ENCODE data around the gene CALM3. TPM values are rescaled to one million over a fixed set of nuclear protein-coding genes. Genes with fewer than 3 reads are reported as not detected.
A peak's percentile ranks its signal among the peaks of the same experiment; 100 is the strongest.

The CALM3 gene
- polyA plus RNA-seq, 1 of the 3 experiments (the other 2 are of a cell fraction), result 495 TPM

DNA sequence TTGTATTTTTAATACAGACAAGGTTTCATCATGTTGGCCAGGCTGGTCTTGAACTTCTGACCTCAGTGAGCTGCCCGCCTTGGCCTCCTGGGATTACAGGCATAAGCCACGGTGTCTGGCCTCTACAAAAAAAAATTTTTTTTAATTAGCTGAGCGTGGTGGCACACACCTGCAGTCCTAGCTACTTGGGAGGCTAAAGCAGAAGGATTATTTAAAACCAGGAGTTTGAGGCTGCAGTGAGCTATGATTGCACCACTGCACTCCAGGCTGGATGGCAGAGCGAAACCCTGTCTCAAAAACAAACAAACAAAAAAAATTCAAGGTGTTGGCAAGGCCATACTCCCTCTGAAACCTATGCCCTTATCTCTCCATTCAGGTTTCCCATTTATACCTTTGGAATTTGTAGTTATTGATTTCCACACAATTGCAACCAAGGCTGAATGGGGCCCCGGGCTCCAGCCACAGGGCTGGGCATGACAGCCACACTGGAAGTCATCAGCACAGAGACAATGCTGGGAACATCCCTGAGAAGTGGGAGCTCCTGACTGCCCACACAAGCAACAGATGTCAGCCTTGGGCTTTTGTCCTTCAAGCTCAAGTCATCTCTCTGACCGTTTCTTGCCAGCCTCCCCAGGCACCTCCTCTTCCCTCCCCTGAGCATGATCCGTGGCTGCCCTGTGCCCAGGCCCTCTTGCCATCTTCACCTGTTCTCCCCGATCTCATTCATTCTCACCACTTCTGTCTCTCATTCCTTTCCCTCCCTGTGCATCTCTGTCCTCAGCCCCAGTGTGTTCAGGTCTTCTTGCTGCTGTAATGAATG is 27.2 kb upstream of the CALM3 start:
- Histone ChIP-seq H3K27ac (ENCODE audit: low read depth in 2 of 2, low read length in 1 of 2) (no peak overlapping the region), H3K9me2 (no peaks in the 10 kb centered on the region), H3K9me3 (no peaks in the 10 kb centered on the region), H3K36me3 (replicated peaks in 1 of 2; ENCODE audit: control insufficient read depth in 1 of 2, insufficient read depth in 2 of 2, low read length in 1 of 2) (no peaks in the 10 kb centered on the region), H3K9ac (no peak overlapping the region), H3K79me2 (ENCODE audit: insufficient read depth) (no peaks in the 10 kb centered on the region), H3F3A (replicated peaks; ENCODE audit: insufficient read depth) (no peaks in the 10 kb centered on the region), H2AFZ (ENCODE audit: low read depth) (no peak overlapping the region), H3K4me2 (no peak overlapping the region), H4K20me1 (ENCODE audit: insufficient read depth) (no peaks in the 10 kb centered on the region), H3K4me3 (ENCODE audit: low read depth in 2 of 2, low read length in 1 of 2) (no peak overlapping the region), H3K27me3 (ENCODE audit: insufficient read depth) (no peaks in the 10 kb centered on the region), H3K4me1 (ENCODE audit: control insufficient read depth in 1 of 2, insufficient read depth in 2 of 2, low read depth in 1 of 2, low read length in 1 of 2) (peaks cover 0 to 5% of the 10 kb centered on the region in 2 experiments; a peak in 1 of 4 replicates)
- WGBS (ENCODE audit: low lambda C conversion rate), result 66% methylated on average over 8 of the region's 8 CpGs
- POLR2A ChIA-PET, result no interaction called here
- no peak for DNase-seq
- CTCF ChIA-PET, result interaction anchor here (0.7 to 1.6 kb wide), 3 partner anchors 8 to 37 kb away, joined by 3 to 6 read pairs (median 4); no protein-coding TSS in a partner anchor
- TF ChIP-seq FOXJ3 (CRISPR knock-in tag; IDR thresholded peaks at IDR 0.05) (no peak), TEAD4 (IDR thresholded peaks at IDR 0.05; ENCODE audit: borderline replicate concordance, insufficient read depth) (no peak), RAD21 (IDR thresholded peaks at IDR 0.05; ENCODE audit: low read length) (no peak), NRF1 (IDR thresholded peaks at IDR 0.05; ENCODE audit: low read depth, low read length) (no peak), REST (IDR thresholded peaks at IDR 0.05; ENCODE audit: low read depth, low read length) (no peak), JUND (IDR thresholded peaks at IDR 0.05) (no peak), ELF1 (IDR thresholded peaks at IDR 0.05) (no peak), GABPA (IDR thresholded peaks at IDR 0.05; ENCODE audit: low read depth) (no peak), CHD2 (IDR thresholded peaks at IDR 0.05; ENCODE audit: low read length, partially characterized antibody) (no peak)

GRCh38 chr19:46574533-46574932 is 26.6 kb upstream of the CALM3 start:
- Histone ChIP-seq H2AFZ (ENCODE audit: low read depth) (no peak overlapping the region), H3K4me1 (ENCODE audit: control insufficient read depth in 1 of 2, insufficient read depth in 2 of 2, low read depth in 1 of 2, low read length in 1 of 2) (peaks cover 0 to 5% of the 10 kb centered on the region in 2 experiments; a peak in 1 of 4 replicates), H3K9me3 (no peaks in the 10 kb centered on the region), H3K79me2 (ENCODE audit: insufficient read depth) (no peaks in the 10 kb centered on the region), H3K27ac (ENCODE audit: low read depth in 2 of 2, low read length in 1 of 2) (no peak overlapping the region), H3K27me3 (ENCODE audit: insufficient read depth) (no peaks in the 10 kb centered on the region), H4K20me1 (ENCODE audit: insufficient read depth) (no peaks in the 10 kb centered on the region), H3F3A (replicated peaks; ENCODE audit: insufficient read depth) (no peaks in the 10 kb centered on the region), H3K9ac (no peak overlapping the region), H3K9me2 (no peaks in the 10 kb centered on the region), H3K4me2 (no peak overlapping the region), H3K36me3 (replicated peaks in 1 of 2; ENCODE audit: control insufficient read depth in 1 of 2, insufficient read depth in 2 of 2, low read length in 1 of 2) (no peaks in the 10 kb centered on the region), H3K4me3 (ENCODE audit: low read depth in 2 of 2, low read length in 1 of 2) (no peak overlapping the region)
- 39% methylated on average over 11 of the region's 11 CpGs for WGBS (ENCODE audit: low lambda C conversion rate)
- TF ChIP-seq, protein P1, sequence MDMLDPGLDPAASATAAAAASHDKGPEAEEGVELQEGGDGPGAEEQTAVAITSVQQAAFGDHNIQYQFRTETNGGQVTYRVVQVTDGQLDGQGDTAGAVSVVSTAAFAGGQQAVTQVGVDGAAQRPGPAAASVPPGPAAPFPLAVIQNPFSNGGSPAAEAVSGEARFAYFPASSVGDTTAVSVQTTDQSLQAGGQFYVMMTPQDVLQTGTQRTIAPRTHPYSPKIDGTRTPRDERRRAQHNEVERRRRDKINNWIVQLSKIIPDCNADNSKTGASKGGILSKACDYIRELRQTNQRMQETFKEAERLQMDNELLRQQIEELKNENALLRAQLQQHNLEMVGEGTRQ (IDR thresholded peaks at IDR 0.05; ENCODE audit: borderline replicate concordance, low read depth, low read length), result no peak
- no peak for TF ChIP-seq TEAD4 (IDR thresholded peaks at IDR 0.05; ENCODE audit: borderline replicate concordance, insufficient read depth)
- TF ChIP-seq GATA2 (CRISPR knock-in tag; IDR thresholded peaks at IDR 0.05), result peak; percentile 69
- CTCF ChIA-PET, result interaction anchor here (0.7 to 1.6 kb wide), 2 partner anchors 18 to 38 kb away, joined by 3 to 6 read pairs; no protein-coding TSS in a partner anchor
- DNase-seq, result peak; percentile 21
- POLR2A ChIA-PET, result no interaction called here
